Skeletal muscle cell (primary cell): ENCODE measurements around the gene ARHGEF26.
A peak's percentile ranks its signal among the peaks of the same experiment; 100 is the strongest.

Experiments
- DNase-seq: peaks from one replicate; pipeline ENCODE4 v3.0.0-alpha.2; 2010; ENCODE audit warnings: low read depth
- H3K4me3 ChIP-seq: 2 replicates; pipeline ENCODE4 v1.5.1; 2011; ENCODE audit warnings: low read depth, mild to moderate bottlenecking, control low read depth, low read length, moderate library complexity

The ARHGEF26 gene

DNA sequence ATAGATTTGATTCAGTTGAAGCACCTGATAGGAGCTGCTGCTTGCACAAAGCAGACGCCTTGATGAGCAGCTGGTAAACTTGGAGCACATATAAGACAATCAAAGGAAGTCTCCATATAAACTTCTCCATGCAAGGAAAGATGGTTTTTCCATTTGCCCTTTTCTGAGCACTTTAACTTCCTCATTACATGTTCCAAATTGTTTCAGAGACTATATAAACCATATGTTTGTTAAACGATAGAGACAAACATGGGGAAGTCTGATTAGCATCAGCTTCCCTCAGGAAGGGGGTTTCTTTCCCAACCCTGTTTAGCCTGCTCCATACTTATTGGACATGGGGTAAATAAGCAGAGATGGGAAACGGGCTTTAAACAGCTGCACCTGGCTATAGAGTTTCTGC lies 115.1 kb downstream of the ARHGEF26 start:
- no peak for DNase-seq
- no peak overlapping the region for H3K4me3 ChIP-seq

DNA sequence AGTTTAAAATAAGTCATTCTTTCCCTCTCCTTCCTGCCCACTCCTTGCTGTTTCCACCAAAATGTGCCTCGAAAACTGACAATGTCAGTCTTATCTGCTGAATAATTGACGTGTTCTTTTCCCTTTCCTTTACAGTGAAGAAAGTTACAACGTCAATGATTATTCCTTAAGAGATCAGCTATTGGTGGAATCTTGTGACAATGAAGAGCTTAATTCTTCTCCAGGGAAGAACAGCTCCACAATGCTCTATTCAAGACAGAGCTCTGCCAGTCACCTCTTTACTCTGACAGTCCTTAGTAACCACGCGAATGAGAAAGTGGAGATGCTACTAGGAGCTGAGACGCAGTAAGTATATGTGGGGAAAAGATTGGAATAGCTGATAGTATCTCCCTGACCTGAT lies 119.0 kb downstream of the ARHGEF26 start:
- no peak for DNase-seq
- no peak overlapping the region for H3K4me3 ChIP-seq

DNA sequence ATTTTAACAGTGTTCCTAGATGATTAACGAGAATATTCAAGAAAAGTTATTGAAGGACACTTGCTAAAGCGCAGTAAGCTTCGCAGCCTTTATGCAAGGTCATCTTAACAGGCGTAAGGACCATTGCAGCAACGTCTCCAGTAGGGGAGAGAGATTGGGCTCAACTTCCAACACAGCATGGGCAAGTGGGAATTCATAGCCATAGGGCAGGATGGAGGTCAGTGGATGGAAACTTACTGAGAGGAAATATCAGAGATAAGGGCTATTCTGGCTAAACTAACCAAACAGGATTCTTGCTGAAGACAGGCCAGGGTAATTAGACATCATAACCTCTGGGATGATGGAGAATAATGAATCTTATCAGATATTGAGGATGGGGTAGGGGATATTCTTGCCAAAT lies 120.3 kb downstream of the ARHGEF26 start:
- no peak for DNase-seq
- no peak overlapping the region for H3K4me3 ChIP-seq

DNA sequence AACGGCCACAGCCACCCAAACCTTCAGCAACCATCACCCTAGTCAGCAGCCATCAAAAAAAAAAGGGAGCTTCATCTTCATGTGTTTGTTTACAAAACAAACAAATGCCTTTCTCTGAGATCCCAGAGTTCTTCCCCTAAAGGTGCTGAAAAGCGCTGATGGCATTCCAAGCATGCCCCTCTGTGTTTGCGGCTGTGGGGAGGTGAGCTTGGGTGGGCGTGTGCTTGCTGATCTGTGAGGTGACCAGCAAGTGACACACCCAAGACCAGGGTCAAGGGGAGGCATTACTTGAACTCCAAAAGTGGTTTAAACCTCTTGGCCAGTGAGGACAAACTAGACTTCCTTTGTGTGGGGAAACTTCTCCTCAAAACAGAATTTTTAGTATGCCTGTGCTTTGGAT lies 121.6 kb downstream of the ARHGEF26 start:
- no peak for DNase-seq
- no peak overlapping the region for H3K4me3 ChIP-seq

DNA sequence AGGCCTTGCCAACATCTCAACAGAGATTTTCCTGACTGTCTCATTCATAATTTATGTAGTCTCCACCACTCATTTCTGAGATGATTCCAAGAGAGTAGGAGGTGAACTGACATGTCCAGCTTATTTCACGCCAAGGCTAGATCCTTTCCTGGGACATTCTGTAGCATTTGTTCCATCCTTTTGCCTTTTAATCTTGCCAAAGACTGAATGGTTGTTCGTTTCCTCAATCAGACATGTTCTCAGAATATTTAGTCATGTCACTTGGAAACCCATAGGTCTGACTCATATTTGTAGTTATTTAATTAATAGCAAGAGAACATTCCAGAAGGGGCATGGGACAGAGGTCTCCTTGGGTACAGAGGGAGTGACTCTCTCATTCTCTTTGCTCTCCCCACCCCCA lies 122.2 kb downstream of the ARHGEF26 start:
- DNase-seq: peak; percentile 65
- no peak overlapping the region for H3K4me3 ChIP-seq

DNA sequence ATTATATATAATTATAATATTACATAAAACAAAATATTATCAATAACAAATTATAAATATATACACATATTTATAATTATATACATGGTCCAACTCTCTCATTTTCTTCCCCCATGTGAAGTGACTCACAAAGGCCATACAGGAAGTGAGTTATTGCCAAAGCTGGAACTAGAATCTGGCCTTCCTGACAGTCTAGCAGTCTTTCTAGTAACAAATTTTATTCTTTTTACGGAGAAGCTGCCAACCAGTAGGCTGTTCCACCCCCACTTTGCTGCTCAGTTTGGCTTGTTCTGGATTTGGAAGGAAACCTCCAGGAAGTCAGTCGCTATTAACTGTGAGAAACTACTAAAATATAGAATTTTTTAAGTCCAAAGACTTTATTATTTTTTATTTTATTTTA lies 123.5 kb downstream of the ARHGEF26 start:
- peak; percentile 37 for DNase-seq

DNA sequence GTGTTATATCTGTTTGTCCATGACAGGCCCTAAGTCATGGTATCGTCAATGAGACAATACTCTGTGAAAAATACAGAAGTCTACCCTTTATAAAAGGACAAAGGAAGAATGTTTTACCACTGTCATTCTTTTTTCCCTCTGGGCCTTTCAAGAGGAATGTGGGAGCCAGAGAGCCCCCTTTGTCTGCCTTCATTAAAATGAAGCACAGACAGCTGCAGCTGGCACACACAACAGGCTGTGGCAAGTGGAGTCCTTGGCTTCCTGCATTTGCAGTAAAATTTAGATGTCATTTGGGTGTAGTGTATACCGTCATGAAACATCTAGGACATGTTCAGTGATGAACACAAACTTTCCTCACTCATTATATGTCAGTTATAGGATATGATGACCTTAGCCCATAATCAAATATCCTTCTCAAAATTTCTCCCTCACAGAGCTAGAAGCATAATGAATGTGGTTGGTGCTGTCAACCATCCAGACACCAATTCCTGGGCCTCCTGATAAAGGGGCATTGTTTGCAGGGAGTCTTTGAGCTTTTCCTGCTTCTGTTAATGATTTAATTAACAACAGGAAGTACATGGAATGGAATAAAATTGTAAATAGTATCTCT lies 126.7 kb downstream of the ARHGEF26 start:
- H3K4me3 ChIP-seq: no peak overlapping the region
- DNase-seq: no peak

More for the DNA sequence above, 123.5 kb downstream of the ARHGEF26 start:
- H3K4me3 ChIP-seq: no peak overlapping the region

DNA sequence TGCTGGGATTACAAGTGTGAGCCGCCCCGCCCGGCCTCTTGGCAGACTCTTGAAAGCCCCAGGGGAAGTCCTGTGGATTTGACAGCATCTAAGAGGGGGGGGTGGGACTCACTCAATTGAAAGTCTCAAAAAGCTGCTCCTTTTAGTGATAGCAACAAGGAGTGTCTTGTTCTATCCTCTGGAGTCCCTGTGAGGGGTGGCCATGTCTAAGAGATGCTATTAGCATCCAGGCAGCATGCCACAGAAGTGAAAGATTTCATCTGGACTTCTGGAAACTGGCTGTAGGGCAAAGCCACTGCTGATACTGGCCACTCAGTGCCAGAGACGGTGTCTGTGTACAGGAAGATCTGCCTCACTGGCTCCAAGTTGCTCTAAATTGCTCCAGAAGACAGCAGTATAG lies 129.1 kb downstream of the ARHGEF26 start:
- H3K4me3 ChIP-seq: no peak overlapping the region
- no peak for DNase-seq

DNA sequence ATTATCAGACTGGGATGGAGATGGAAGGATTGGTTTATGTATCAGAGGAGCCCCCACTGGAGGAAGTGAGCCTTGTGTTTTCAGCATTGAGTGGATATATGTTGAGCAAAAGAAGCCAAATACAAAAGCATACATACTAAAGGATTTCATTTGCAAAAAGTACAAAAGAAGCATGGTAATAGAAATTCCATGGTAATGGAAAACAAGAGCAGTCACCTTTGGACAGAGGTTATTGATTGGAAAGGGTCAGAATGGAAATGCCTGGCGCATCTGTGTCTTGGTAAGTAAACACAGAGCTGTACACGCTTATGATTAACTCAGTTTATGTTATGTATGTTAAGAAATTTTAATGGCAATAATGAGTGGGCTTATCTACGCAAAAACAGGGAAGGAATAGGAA lies 130.4 kb downstream of the ARHGEF26 start:
- DNase-seq: no peak
- H3K4me3 ChIP-seq: no peak overlapping the region

DNA sequence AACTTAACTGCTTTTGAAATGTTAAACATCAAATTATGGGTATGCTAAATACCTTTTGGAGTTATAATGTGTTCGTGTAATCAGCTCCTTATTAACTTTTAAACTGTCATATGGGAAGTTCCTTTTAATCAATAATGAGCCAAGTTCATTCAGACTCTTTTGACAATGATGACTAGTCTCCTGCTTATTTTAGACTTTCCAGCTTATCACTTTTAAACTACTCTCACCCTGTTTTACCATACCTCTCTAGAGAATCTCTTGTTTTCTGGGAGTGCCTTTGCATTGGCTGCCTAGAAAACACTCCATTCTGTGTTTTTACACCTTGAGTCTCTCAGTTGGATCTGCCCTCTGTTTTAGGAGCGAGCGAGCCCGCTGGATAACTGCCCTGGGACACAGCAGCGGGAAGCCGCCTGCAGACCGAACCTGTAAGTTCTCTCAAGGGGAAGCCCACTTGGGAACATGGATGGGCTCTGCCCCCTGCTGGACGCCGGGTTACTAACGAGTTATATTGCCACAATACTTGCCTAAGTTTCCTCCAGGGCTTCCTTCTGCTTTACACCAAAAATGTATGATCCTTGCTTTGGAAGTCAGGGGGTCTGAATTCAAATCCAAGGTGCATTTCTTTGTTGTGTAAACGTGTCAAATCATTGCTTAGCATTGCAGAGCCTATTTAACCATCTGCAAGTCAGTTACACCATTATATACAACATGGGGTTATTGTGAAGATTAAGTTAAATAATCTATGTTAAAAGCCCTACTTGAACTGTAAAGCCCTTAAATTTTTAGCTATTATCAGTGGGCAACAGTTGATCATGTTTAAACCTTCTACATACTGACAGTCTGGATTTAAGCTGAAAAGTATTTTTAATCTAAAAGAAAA lies 131.8 kb downstream of the ARHGEF26 start:
- peak; percentile 56 for DNase-seq
- no peak overlapping the region for H3K4me3 ChIP-seq

DNA sequence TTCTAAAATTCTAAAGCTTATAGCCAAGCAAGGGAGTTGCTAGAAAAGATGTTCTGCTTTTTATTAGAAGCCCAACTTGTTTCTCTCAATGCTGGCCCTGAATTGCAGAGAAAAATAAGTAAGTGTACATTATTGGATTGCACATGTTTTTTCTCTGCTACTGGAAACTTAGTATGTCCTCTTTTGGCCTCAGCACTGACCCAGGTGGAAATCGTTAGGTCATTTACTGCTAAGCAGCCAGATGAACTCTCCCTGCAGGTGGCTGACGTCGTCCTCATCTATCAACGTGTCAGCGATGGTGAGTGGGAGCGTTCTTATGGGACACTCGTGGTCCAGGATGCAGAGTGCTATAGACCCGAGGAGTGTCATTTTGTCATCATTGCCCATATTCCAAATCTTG lies 133.3 kb downstream of the ARHGEF26 start:
- H3K4me3 ChIP-seq: no peak overlapping the region
- DNase-seq: no peak

DNA sequence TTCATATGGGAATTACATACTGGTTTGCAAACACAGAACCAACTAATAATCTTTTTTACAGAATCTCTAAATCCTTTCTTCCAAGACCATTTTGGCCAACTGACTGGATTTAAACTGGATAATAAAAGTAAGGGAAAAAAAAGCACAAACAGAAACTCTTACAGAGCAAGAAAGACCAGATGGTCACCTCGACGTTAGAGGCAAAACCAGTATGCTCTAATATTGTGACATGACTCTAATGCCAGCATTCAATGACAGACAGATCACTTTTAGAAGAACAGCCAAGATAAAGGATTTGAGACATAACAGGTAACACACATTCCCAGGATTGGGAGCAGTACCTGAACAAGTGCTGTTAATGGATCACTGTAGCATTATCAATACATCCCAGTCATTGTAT lies 152.2 kb downstream of the ARHGEF26 start:
- no peak overlapping the region for H3K4me3 ChIP-seq
- no peak for DNase-seq

DNA sequence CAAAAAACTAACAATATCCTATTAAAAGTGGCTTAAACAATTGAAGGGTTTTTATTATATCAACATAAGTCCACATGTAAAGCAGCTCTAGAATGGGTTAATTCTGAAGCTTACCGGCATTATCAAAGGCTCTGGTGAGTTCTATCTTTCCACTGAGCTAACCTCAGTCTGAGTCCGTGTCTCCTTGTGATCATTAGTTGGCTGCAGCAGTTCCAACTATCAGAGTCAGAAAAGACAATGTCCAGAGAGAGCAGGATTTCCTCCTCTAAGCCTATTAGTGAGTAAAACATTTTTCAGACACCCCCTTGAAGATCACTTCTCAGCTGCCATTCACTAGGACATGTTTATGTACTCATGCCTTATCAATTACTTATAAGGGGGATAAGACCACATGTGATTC lies 153.2 kb downstream of the ARHGEF26 start:
- DNase-seq: no peak
- no peak overlapping the region for H3K4me3 ChIP-seq

DNA sequence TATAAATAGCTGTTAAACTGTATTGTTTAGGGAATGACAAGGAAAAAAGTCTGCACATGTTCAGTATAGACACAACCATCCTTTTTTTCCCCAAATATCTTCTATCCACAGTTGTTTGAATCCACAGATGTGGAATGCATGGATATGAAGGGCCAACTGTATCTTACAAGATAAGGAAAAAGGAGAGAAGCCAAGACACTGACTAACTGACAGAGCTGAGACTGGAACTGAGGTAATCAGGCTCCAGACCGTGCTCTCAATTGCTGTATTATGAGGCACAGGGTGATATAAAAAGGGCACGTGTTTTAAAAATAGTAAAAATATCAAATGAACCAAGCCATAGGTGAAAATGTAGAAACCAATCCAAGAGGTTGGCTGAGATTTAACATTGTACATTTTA lies 154.1 kb downstream of the ARHGEF26 start:
- no peak overlapping the region for H3K4me3 ChIP-seq
- DNase-seq: no peak

DNA sequence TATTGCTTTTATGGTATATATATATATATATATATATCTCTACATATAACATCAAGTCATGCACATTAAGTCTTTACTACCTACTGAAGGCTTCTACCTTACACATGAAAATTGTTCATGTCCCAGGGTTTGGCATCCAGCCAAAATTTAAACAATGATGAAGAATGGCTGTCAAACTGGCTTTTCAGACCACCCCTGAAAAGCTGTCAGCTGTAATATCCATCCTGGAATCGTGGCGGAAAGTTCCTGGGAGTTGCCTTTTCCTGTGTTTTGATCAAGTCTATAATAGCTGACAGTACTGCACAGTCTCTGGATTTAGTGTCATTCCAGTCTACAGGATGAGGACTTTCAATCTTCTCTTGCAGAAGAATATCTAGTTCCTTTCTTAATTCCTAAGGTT lies 154.8 kb downstream of the ARHGEF26 start:
- no peak for DNase-seq
- H3K4me3 ChIP-seq: no peak overlapping the region

DNA sequence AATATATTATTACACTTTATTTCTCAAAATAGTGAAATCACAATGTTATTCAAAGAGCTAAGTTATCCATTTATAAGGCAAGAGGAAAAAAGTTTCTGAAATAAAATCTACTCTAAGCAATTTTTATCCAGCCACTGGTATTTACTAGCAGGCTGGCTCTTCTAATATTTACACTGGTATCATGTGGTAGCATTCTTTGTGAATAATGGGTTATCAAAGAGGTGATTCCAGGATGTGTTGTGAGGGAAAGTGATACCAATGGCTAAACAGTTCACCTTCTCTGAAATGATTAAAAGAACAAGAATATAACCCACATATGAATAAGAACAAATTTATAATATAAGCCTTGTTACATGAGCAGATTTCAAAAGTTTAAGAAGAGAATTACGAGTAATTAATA lies 159.0 kb downstream of the ARHGEF26 start:
- no peak overlapping the region for H3K4me3 ChIP-seq
- no peak for DNase-seq

DNA sequence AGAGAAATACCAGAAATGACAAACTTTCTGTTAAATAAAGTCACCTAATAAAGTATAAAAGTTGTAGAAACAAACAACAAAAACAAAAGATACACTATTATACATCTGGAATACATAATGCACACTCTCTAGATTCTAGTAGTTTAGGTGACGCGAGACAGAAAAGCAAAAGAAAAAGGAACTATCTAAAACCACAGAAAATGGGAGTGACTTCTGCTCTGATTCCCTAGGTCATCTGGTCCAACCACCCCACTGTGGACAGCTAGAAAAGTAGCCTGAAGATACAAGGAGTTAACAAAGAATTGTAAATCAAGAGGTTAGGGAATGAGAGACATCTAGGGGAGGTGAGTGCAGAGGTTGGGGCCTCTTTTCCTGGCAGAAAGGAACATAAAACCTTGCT lies 164.0 kb downstream of the ARHGEF26 start:
- DNase-seq: no peak
- no peak overlapping the region for H3K4me3 ChIP-seq

DNA sequence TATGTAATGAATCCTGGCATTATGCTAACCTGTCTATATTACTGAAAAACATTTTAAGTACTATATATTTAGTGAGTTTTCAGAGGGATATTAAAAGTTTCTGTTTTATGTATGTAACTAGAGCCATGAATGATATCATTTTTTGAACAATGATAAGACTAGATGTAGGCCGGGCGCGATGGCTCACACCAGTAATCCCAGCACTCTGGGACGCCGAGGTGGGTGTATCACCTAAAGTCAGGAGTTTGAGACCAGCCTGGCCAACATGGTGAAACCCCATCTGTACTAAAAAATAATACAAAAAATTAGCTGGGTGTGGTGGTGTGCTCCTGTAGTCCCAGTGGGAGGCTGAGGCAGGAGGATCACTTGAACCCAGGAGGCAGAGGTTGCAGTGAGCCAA lies 169.0 kb downstream of the ARHGEF26 start:
- H3K4me3 ChIP-seq: no peak overlapping the region

DNA sequence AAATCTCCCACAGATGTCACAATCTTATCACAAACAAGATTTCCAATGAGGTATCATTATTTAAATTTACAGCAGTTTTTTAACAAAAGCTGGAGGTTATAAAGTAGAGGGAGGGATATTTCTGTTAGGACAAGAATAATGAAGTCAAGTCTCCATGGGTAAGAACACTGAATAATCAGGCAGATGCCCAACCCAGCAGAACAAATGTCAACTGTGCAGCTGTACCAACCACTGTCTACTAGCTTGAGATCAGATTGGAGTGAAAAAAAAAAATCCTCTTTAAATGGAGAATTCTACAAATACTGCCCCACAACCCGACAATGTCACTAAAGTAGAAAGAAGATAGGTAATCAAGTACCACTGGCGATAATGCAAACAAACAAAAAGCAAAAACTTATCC lies 172.8 kb downstream of the ARHGEF26 start:
- DNase-seq: no peak
- no peak overlapping the region for H3K4me3 ChIP-seq

More for the DNA sequence above, 169.0 kb downstream of the ARHGEF26 start:
- no peak for DNase-seq

DNA sequence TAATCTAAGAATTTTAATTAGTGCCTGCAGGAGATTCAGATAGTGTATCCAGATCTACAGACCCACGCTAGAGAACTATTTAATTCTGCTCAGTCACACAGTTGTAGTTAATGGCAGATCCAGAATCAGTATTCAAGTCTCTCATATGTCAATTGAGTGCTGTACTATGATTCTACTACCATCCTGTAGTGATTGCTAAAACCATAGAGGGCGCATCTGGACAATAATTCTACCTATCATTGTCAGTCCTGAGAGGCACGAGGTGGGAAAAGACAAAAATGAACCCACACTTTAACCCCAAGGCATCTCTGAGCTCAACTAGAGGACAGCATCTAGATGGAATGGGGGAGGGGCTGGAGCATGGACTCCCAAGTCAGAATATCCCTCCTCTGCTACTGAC lies 180.4 kb downstream of the ARHGEF26 start:
- H3K4me3 ChIP-seq: no peak overlapping the region
- DNase-seq: no peak

DNA sequence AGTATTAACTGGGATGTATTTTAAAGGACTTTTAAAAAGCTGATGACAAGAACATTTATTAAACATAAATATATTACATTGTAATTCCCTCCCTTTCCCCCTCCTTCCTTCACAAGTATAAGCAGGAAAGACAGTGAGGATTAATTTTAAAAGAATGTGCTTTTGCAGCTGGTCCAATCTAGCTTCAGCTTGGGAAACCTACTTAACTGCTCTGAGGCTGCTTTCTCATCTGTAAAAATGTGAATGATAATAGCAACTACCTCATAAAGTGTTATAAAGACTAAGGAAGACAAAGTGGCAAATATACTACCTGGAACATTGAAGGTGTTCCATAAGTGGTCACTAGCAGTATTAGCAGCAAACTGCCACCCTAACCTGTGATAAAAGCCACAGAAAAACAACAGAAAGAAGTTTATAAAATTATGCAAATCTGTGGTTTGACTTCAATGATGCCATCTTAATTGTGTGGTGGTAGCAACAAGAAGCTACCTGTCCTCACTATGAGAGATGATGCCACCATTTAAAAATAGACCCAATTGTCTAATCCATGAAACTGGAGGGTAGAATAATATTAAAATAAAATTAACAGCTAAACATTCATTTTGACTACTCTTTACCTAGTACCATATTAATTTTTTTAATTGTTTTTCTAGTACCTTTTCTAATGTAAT lies 183.1 kb downstream of the ARHGEF26 start:
- H3K4me3 ChIP-seq: no peak overlapping the region
- DNase-seq: no peak
